HG02970 (cell line): ENCODE data around the gene KIF6.
"Not testable (repeated sequence)": the region's sequence is repeated elsewhere in the genome, so short reads cannot be mapped to it uniquely, and the experiment has no call there.

ENCODE experiments used
- ATAC-seq: cut with Tn5 transposase; IDR thresholded peaks from one replicate; pipeline ENCODE4 v1.9.1; 2021; ENCODE audit warnings: mild to moderate bottlenecking, moderate library complexity, moderate number of reproducible peaks; ENCODE audit not compliant: unreplicated experiment, low FRiP score

KIF6 gene

GRCh38 chr6:39303425-39304153 is 421.6 kb downstream of the KIF6 start:
- no peak for ATAC-seq

- no peak for ATAC-seq
Observed at GRCh38 chr6:39302669-39303424, 422.4 kb downstream of the KIF6 start.

- no peak for ATAC-seq
Observed at GRCh38 chr6:39302011-39302410, 423.2 kb downstream of the KIF6 start.

GRCh38 chr6:39301606-39302005 is 423.6 kb downstream of the KIF6 start:
- no peak for ATAC-seq

GRCh38 chr6:39300739-39301138 is 424.5 kb downstream of the KIF6 start:
- ATAC-seq, result no peak

- no peak for ATAC-seq
Observed at GRCh38 chr6:39298061-39298460, 427.1 kb downstream of the KIF6 start.

- no peak for ATAC-seq
Observed at GRCh38 chr6:39296745-39297640, 428.2 kb downstream of the KIF6 start.

GRCh38 chr6:39295611-39296011 is 429.6 kb downstream of the KIF6 start:
- ATAC-seq, result no peak

- ATAC-seq, result no peak
Observed at GRCh38 chr6:39294899-39295298, 430.3 kb downstream of the KIF6 start.

- ATAC-seq, result no peak
Observed at GRCh38 chr6:39294133-39294532, 431.1 kb downstream of the KIF6 start.

GRCh38 chr6:39292637-39293036 is 432.6 kb downstream of the KIF6 start:
- no peak for ATAC-seq

- no peak for ATAC-seq
Observed at GRCh38 chr6:39289490-39289889, 435.7 kb downstream of the KIF6 start.

GRCh38 chr6:39287601-39288000 is 437.6 kb downstream of the KIF6 start:
- no peak for ATAC-seq

GRCh38 chr6:39286596-39286995 is 438.6 kb downstream of the KIF6 start:
- not testable (repeated sequence) for ATAC-seq

- no peak for ATAC-seq
Observed at GRCh38 chr6:39282774-39283173, 442.4 kb downstream of the KIF6 start.

- no peak for ATAC-seq
Observed at GRCh38 chr6:39281312-39281980, 443.8 kb downstream of the KIF6 start.

GRCh38 chr6:39280247-39280731 is 444.9 kb downstream of the KIF6 start:
- ATAC-seq, result no peak
